Non-pigmented ciliary epithelial cell (primary cell): ENCODE results near the gene AMOTL1.
"Not testable (repeated sequence)": the region's sequence is repeated elsewhere in the genome, so short reads cannot be mapped to it uniquely, and the experiment has no call there.

ENCODE experiments used
- DNase-seq: peaks from one replicate; pipeline ENCODE4 v3.0.0-alpha.2; 2010; ENCODE audit warnings: low read depth

Gene AMOTL1

DNA sequence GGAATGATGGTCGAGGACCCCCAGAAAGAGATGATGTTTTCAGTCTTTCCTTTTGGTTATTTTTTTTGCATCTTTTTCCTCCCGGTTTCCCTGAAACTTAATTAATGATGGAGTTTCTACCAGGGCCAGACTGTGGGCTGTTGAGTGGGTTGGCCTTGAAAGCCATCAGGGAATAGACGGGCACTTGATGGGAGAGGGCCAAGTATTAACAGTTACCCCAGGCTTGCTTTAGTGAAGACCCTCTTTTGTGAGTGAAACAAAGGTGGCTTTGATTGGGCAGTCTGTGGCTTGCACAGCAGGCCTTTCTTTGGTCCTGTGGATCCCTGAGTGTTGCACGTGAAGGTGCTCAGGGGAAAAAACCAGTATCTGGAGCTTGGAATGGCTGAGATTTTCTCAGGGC, 56.9 kb downstream of the AMOTL1 start:
- DNase-seq: no peak

DNA sequence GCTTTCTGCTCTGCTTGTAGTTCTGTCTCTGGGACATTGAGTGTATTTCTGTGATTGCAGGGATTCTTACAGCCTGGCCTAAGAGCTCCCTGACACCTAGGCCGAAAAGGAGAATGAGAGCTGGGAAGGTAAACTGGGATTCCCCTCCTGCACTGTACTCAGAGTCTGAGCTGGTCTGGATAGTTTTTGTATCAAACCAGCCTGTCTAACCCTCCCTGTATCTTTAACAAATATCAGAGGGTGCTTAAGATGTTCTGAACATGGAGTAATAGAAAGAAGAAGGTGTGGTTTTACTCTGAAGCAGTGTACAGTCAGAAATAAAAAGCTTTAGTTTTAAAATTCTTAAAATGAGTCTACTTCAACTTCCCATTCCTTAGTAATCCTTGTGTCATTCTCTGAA, 57.3 kb downstream of the AMOTL1 start:
- no peak for DNase-seq

DNA sequence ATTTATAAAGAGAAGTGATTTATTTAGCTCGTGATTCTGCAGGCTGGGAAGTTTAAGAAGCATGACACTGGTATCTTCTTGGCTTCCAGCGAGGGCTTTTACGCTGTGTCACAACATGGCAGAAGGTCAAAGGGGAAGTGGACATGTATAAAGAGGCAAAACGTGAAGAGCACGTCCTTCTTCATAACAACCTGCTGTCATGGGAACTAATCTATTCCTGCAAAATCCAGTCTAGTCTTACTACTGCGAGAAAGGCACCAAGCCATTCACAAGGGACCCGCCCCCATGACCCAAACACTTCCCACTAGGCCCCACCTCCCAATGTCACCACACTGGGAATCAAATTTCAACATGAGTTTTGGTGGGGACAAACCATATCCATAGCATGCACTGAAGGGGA, 58.3 kb downstream of the AMOTL1 start:
- no peak for DNase-seq

DNA sequence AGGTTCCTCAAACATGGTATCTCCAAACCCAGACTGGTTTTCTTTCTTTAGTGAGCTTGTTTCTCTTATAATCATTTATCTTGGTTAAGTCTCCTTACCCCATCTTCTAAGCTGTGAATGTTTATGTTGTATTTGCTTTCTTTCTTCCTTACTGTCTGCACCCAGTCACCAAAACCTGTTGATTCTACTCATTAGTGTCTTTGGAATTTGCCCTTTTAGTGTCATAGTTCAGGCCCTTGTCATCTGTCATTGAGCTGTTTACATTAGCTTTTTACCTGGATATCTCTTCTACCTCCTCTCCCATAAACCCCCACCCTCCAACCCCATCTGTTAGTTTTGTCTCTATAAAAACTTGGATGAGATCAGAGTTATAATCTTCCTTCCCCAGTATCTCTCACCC, 59.9 kb downstream of the AMOTL1 start:
- DNase-seq: no peak

DNA sequence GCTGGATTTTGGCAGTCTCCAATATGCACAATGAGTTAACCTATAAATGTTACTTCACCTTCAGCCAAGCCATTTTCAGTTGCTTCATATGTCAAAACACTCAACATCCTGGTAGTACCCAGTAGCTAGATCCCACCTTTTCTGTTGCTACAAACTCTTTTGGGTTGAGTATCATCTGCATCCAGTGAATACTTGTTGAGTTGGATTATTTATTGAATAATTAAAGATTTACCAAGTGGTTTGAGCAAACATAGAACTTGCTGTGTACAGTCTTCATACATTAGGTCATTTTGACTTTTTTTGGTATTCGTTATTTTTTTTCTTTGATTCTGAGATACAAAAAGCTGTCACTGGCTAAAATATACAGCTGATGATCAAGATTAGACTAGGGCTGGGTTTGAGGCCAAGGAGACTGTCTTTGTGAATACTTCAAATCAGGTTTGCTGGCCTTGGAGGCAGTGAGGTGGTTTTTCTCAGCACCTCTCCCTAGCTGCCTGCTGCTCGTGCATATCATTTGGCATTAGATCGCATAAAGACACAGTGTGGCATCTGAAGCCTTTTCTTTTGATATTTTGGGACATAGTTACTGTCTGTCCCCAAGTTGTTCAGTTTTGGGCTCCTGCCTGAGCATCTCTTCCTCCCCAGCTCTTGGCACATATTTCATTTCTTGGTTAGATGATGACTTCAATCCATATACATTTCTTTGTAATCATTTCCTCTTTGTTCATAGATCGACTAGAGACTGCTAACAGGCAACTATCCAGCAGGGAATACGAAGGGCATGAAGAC, 62.8 kb downstream of the AMOTL1 start:
- no peak for DNase-seq

DNA sequence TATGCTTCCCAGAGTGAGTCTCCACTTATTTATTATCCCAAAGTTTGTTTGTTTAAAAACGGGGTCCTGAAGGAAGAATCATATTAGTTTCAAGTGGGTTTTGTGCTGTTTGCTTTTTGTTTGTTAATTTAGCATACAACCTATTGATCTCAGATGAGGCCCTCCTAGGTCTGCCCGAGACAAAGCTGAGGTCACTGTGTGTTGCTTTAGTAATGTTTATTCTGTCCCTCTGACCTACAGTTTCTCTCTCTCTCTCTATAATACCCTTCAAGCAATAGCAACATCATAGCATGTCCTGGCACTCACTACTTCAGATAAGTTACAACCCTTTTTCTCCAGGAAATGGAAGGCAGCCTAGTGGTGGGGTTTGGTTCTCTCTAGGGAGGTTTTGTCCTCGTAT, 63.4 kb downstream of the AMOTL1 start:
- no peak for DNase-seq

DNA sequence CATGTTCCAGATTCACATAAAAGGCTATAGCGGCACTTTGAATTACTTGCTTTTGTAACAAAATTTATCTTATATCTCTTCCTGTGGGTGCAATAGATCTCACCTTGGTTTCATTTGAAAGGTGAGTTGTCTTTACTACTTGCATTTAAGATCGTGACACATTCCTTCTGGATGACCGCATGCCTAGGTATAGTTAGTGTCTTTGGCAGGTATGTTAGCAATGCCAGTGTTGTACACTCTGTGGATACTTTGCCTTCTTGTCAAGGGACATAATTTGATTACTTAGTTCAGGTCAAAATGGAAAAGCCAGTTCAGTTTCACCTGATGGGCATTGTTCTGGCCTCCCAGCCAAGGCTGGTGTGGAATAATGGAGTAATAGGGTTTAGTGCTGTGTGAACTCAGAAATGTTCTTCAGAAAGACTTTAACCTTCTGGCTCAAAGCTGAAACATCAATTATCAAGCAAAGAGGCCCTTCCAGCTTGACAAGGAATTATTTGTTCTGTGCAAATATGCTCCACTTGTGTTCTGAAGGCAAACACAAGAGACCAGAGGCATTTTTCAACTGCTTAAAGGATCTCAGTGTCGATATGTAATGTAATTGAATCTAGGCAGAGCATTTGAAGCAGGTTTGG, 64.6 kb downstream of the AMOTL1 start:
- no peak for DNase-seq

DNA sequence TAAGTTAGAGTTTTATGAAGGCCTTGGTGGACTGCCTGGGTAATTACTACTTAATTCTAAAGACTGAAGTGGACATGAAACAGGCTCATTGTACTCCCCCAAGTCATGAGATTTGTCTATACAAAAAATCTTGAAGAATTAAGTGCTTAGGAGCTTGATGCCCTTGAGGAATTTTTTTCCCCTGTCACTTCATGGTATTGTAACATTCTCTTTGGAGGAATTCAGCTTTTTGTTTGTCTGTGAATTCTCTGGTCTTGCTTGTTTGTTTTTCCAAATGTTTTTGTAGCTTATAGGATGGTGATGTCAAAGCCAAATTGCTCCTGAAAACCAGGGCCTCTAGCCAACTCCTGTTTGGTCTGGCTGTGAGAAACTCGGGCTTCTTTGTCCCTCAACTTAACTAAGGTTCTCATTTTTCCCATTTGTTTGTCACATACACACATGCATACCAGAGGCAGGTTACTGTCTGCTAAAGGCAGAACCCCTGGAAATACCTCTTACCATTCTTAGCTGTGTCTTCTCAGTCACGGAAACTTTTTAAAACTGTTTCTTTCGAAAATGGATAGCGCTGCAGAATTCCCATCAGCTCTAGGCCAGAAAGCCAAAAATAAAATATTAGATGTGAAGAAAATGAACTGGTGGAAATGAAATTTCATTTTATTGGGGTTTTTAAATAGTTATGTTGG, 66.9 kb downstream of the AMOTL1 start:
- DNase-seq: no peak

DNA sequence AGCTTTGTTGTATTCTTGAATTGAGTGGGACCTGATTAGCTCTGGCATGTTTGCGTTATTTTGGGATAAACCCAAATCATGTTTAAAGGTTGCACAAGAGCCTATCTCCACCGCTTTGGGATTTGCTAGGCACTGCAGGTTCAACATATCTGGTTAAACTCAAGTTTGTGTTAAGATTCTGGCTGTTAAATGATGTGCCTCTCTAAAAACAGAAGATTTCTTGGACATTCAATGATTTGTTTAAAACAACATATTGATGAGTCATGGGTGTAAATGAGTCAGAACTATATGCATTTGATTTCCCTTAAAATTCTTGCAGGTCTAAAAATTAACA, 67.4 kb downstream of the AMOTL1 start:
- no peak for DNase-seq

DNA sequence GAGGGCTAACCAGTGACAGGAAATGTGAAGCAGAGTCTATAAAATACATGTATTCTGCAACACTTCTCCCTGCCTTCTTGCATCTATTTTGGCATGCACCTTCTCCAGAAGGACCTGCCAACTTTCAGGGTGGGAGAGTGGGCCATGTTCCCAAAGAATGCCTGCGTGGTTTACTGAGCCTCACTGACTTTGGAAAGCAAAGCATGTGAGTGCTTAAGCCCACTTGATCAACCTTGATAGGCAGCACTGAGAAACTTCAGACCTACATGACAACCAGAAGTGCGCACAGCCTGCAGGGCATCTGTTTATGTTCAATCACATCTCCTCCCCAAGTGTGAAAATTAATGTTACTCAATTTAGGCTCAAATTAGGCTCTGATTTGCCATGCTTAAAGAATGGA, 69.2 kb downstream of the AMOTL1 start:
- no peak for DNase-seq

DNA sequence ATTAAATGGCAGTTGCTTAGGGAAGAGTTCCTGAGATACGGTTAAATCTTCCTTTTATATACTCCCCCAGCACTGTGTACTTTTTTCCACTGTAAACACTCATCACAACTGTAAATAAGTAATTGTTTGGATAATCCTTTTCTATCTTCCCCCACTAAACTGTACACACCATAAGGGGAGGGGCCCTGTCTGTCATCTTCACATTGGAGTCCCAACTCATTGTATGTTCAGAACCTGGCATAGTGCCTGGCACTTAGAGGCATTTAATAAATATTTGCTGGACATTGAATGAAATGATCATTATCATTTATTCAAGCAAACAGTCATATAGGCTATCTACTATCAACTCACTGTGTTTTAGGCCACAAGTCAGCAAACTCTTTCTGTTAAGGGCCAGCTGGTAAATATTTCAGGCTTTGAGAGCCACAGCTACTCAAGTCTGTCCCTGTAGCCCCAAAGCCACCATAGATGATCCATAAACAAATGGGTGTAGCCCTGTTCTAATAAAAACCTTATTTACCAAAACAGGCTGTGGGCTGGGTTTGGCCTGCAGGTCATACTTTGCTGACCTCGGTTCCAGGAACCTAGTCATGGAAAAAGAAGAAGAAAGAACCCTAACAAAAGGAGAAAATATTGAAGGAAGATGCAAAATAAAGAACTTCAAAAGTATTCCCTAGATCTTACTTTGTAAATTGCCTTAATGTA, 70.0 kb downstream of the AMOTL1 start:
- no peak for DNase-seq

DNA sequence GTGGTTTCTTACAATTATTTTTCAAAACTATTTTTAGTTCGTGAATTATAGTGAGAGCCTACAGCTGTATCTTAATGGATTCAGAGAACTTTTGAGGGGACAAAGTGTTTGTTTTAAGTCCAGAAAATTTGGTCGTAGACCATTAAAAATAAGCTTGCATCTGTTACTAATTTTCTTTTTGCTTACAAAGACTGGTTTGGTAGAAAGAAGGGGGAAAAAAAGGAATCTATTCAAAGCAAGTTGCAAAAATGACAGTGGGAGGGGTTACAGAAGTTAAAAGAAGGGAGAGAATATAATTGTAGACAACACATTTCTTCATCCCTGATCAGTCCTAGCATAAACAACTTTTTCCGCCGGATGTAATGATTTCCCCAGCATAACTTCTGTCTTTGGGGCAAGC, 72.1 kb downstream of the AMOTL1 start:
- DNase-seq: no peak

DNA sequence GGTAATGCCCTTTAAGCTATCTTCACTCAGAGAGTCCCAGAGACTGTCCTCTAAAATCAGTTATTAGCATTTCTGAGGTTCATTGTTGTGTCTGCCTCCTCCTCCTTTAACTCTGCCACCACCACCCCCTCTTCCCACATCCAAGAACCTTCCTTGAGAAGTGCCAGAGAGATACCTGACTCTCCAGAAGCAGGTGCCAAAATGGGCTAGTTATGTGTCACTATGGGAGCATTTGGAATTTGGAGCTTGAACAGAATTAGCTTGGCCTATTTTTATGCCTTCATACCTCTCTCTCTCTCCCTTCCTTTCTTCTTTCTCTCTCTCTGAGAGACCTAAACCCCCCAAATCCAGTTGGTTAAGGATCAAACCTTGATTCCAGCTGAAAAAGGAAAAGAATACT, 75.9 kb downstream of the AMOTL1 start:
- no peak for DNase-seq

DNA sequence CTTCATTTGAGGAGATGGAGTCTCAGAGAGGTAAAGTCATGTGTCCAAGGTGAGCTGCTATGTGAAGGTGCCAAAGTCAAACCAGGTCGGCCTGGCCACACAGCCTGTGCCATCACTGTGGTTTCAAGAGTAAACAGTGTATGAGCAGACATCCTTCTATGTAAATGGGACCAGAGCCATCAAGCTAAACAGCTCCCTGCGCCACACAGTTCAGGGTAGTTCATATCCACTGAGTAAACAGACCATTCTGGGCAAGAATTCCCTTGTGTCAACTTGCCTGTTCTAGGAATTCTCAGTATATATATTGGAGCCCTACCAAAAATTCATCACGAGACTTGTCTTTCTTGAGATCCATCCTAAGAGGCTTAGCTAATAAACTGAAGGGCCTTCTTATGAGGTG, 77.5 kb downstream of the AMOTL1 start:
- DNase-seq: no peak

DNA sequence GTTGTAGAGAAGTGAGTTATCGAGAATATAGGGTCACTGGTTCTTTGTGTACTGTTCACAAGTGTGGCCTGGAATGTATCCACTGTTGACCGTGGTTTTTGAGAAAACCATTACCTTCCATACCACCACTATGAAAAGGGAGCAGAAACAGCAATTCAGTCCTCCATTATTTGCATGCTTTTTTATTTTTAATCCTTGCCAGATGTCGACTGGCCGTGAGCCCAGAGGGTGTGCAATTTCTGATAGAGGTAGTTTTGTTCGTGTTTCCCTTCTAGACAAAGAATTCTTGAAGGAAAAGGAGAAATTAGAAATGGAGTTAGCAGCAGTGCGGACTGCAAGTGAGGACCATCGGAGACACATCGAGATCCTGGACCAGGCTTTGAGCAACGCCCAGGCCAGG, 81.7 kb downstream of the AMOTL1 start:
- no peak for DNase-seq

DNA sequence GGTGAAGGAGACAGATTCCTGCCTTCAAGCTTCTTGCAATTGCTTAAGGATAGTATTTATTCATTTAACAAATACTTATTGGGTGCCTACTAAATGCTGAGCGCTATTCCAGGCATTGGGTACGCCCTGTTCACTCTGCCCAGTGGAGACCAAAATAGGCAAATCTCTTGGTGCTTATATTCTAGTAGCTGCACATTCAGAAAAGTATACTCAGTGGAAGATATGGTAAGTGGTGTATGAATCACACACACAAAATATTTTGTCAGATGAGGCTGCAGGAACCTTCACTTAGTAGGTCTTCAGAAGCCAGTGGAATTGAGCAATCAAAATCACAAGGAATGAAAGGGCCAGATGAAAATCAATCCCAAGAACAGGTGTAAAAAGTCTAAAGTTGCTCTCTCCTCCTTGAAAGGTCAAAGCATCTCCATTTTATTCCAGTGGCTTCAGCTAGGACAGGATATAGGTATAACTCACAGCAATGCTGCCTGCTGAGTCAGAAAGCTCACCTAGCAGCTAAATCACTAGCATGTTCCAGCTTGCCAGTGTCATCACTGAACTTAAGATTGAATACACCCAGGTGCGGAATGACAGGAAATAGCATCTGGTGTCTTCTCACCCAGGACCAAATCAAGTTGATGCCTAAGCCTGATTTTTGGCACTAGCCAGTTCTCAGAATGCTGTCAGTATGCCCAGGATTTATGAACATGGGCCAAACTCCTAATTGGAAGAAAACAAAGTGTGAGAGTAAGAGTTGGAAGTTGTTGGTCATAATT, 83.9 kb downstream of the AMOTL1 start:
- no peak for DNase-seq

DNA sequence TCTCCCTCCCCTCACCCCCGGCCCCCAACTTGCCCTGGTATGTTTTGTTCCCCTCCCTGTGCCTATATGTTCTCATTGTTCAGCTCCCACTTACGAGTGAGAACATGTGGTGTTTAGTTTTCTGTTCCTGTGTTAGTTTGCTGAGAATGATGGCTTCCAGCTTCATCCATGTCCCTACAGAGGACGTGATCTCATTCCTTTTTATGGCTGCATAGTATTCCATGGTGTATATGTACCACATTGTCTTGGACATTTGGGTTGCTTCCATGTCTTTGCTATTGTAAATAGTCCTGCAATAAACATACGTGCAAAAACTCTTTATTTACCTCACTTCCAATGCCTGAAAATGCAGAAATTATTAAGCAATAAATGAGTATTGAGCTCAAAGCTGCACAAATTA, 85.1 kb downstream of the AMOTL1 start:
- not testable (repeated sequence) for DNase-seq

DNA sequence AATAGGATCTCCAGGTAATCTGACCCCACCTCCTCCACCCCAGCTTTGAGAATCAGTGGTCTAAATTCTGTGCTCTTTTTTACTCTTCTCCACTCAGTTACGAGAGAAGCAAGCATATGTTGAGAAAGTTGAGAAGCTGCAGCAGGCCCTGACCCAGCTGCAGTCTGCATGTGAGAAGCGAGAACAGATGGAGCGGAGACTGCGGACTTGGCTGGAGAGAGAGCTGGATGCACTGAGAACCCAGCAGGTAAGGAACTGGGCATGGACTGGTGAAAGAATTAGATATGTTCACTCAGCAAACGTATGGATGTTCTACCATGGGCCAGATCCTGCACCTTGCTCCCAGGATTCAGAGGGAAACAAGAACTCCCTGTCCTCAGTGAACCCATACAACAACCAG, 85.7 kb downstream of the AMOTL1 start:
- DNase-seq: no peak

DNA sequence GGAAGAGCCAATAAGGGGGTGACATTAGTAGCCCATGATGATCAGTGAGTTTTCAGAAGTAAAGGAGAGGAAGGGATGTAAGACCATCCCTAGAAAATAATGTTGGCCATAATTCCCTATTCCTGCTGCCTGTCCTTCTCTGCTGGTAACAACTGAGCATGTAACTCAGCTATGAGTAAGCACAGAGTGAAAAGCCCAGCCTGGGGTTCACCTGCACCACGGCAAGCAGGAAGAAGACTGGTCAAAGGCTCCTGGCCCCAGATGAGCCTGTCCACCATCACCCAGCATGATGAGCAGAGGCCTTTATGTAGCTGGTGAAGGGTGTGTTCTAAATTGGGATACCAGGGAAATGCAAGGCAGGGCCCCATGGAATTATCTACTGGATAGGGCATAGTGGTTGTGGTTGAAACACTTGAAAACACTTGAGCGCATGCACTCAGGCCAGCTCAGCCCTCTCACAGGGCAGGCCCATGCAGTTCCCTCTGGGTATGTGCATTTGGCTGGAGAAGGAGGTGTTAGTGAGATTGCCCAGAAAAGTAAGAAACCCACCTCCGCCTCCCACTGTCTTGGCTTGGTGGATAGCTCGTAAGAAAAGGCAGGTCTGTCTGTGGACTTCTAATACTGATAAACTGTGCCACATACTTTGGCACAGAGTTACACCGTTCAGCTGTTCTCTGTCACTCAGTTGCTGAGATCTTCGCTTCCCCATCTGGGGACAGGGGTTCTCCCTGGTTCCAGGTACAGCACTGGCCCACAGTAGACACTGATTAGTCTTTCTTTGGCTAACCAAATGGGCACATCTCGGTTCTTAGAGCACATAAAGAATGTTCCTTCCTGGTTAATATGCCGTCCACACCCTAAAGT, 86.8 kb downstream of the AMOTL1 start:
- no peak for DNase-seq

DNA sequence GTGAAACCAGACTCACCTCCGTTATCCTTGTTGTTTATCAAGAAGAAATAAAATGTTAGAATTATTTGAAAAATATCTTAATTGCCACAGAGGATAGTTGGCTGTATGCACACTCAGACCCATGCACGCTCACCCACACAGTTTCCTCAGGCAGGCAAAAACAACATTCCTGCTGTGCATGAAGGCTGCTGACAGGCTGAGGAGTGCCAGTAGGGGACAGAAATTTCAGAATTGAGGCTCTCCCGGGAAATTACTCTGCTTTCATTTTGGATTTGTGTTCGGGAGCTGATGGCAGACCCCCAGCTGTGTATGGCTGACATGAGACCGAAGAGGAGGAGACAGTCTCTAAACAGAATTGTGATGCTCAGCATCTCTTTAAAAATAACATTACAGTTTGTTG, 87.5 kb downstream of the AMOTL1 start:
- no peak for DNase-seq

DNA sequence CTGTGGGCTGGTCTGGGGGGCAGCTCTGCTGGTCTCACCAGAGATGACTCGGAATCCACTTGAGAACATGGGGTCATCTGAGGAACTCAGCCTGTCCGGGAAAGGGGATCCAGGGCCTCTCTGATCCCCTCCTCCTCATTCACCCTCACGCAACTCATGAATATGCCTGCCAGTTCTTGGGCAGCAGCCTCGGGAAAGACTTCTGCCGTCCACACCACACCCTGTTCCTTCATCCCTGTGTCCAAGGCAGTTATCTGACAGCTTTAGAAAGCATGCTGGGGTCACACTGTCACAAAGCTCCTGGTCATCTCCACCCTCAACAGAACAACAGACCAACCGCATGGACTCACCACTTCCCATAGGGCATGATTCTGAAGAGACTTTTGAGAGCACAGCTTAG, 88.3 kb downstream of the AMOTL1 start:
- no peak for DNase-seq
